Measurements from ENCODE around the gene FHL2.
A peak's percentile ranks its signal among the peaks of the same experiment; 100 is the strongest.

The FHL2 gene, protein sequence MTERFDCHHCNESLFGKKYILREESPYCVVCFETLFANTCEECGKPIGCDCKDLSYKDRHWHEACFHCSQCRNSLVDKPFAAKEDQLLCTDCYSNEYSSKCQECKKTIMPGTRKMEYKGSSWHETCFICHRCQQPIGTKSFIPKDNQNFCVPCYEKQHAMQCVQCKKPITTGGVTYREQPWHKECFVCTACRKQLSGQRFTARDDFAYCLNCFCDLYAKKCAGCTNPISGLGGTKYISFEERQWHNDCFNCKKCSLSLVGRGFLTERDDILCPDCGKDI

DNA sequence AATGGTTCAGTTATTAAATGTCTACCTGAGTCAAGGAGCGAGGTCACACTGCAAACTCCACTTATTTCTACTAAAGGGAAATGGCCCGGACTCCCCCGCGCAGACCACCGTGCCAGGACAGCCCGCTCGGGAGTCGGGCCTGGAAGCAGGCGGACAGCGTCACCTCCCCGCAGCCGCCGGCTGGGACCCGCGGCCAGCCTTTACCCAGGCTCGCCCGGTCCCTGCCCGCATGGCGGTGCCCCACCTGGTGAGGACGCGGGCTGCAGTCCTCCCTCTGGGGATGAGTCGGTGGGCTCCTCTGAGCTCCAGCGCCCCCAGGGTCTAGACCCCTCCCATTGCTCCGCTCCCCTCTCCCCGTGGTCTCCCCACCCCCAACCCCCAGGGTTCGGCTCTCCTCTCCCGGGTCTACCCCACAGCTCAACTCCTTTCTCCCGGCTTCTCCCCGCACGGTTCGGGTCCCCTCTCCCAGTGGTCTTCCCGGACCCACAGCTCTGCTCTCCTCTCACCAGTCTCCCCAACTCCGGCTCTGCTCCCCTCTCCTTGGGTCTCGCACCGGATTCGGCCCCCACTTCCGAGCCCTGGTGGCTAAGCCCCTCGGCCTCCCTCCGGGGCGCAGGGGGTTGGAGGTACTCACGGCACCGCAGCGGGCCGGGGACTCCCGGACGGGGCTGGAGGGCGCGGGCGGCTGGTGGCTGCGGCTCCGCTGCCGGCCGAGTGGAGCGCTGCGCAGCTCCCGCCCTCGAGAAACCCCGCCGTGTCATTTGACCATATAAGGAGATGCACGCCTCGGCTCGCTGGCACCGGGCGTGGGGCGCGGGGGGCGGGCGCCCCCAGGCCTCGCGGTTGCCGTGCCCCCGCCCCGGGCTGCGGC is at the start of gene FHL2:
FHL2 (minus strand) TSS at position 716 of the 871 bp plus-strand sequence. CDS start 12,535 bp downstream, outside the sequence.
- peak within 1 kb of the TSS; percentile 93 for H3K27ac ChIP-seq
- DNase-seq (ENCODE audit: low read depth, low spot score), result no peak

DNA sequence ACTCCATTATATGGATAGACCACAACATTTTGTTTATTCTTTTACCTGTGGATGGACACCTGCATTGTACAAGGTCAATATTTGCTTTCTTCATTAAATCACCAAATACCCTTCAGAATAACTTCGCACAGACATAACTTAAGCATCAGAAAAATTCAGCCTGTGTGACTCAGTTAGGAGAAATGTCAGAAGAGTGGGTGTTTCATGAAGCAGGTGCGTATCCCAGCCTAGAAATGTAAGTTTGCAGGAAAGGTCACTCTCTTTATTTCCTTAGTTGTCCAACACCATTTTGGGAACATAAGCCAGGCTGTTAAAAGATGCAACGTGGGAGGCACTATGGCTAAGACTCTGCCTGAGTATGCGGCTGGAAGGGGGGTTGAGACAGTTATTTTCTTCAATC is 48.6 kb upstream of the FHL2 start:
- H3K27ac ChIP-seq, result peak overlapping the region; percentile 46
- no peak for DNase-seq (ENCODE audit: low read depth, low spot score)

DNA sequence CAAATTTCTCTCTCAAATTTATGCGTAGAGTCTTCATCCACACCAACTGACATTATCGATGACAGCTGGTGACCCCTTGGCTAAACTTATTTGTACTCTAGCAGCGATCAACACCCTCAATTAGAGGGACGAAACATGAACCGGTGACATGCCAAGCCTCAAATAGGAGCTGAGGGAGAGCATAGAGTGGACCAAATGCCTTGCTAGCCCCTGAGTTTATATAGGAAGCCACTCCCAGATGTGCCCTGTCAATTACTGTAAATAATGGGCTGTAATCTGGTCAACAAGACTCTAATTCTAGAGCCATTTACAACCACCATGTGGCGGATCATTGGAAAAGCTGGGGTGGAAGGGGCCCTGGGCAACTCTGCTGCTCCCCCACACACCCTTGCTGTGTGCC is 47.6 kb upstream of the FHL2 start:
- DNase-seq (ENCODE audit: low read depth, low spot score), result no peak
- peak overlapping the region; percentile 46 for H3K27ac ChIP-seq

DNA sequence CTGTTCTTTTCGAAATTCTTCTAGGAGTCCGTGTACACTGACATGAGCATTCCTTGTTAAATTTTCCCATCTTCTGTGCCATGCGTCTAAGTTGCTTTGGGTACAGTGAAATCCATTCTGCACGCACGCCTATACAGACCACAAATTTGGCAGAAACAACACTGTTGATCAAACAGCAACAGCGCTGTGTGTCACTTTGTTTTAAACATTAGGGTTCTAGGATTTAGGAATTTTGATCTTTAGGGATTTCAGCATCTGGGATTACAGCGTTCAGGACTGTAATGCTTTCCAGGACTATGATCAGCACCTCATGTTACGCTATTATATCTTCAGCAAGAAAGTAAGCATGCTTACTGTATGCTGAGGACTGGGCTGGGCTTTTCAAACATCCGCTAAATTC is 47.1 kb upstream of the FHL2 start:
- no peak overlapping the region for H3K27ac ChIP-seq
- no peak for DNase-seq (ENCODE audit: low read depth, low spot score)

DNA sequence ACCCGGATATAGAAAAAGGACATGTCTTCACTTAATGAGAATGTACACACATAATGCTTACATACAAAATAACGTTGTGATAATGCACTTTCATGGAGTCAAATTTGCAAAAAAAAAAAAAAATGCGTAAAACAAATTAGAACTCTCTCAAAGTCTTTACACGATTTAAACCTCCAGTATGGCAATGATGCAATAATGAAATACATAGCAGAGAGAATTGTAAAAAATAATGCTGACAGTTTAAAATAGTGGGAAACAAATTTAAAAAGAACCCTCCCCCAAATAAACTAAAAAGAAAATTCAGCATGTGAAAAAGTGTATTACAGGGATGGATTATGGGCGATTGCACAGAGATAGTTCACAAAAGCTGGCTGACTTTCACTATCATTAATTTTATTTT is 46.6 kb upstream of the FHL2 start:
- no peak overlapping the region for H3K27ac ChIP-seq
- DNase-seq (ENCODE audit: low read depth, low spot score), result no peak

DNA sequence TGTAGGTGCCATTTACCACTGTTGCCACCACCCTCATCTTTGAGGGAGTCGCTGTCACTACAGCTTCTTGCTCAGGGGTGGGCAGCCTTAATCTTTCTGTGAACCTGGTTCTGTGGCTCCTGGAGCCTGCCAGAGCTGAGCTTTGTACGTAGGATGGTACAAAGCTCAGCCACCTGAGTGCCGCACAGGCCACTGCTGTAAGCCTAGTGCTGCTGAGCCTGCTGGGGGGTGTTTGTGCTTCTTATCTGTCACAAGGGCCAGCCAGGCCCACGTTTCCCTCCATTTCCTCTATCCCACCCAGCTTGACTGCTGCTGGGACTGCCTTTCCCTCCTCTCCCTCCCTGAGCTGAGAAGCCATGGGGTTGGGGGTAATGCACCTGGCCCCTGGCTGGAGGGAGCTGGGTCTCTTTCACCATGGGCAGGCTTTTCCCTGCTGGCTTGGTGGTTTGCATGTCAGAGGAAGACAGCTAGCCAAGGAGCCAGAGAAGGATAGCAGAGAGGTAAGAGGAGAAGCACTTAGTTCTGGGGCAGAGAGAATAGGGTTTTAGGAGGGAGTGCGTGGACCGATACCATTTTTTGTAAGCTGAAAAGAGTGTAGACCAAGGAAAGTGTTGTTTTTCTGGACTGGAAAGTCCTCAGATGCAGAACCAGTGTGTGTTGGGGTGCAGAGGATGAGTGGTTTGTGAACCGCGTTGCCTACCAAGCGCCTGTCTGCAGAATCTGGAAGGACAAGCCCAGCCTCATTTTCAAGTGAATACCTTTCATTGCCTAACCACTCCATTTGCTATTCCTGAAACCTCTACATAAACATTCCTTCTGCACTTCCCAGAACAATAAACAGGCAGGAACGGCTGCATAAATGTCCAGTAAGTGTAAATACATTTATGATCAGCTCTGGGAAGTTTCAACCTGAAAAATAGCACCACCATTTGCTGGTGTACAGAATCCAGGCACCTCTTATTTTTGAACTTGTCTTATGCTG is 45.1 kb upstream of the FHL2 start:
- DNase-seq (ENCODE audit: low read depth, low spot score), result no peak
- no peak overlapping the region for H3K27ac ChIP-seq

DNA sequence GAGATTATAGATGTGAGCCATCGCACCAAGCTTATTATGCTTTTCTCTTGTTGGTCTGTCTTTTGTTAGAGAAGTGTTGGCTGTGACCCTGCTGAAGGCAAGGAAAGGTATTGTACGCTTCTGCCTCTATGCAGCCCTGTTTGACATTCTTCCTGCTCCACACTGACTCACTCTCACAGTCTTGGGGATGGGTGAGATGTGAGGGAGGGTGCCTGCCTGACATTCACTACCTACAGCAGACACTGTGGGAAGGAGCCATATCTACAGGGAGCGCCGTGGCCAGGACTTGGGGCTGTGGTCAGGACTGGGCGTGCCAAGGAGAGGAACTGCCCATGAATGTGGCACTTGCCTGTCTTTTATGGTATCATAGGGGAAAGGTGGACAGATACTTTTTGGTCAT is 43.9 kb upstream of the FHL2 start:
- H3K27ac ChIP-seq, result no peak overlapping the region
- DNase-seq (ENCODE audit: low read depth, low spot score), result no peak

DNA sequence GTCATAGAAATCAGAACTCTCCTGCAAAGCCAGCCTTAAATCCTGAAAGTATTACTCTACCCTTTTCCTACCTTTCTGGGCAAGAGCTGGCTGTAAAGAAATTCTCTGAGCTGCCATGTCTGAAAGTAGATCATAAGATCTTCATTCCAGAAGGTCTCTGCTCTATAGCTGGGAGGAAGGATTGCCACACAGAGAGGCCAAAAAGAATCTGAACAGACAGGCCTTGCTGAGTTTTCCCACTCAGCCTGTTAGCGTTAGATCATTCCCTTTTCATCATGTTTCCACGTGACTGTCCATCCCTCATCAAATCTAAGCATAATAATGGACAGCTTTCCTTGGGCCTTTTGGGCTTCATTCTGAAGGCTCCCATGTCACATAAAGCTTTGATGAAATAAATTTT is 43.2 kb upstream of the FHL2 start:
- no peak for DNase-seq (ENCODE audit: low read depth, low spot score)
- no peak overlapping the region for H3K27ac ChIP-seq

DNA sequence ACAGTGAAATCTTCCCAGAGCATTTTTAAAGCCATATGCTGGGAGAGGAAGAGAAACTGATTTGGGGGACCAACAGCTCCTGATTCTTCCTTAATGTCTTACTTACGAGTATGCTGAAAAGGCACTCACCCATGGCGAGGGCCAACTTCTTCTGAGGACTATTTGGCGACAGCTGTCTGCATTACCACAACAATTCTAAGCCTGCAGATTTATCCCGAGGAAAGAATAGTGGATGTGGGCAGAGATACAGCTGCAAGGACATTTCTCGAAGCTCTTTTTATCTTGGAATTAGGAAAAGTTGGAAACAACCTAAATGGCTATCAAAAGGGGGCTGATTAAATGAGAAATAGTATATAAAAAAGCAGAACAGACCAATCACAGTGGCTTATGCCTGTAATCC is 40.3 kb upstream of the FHL2 start:
- DNase-seq (ENCODE audit: low read depth, low spot score), result no peak
- no peak overlapping the region for H3K27ac ChIP-seq

DNA sequence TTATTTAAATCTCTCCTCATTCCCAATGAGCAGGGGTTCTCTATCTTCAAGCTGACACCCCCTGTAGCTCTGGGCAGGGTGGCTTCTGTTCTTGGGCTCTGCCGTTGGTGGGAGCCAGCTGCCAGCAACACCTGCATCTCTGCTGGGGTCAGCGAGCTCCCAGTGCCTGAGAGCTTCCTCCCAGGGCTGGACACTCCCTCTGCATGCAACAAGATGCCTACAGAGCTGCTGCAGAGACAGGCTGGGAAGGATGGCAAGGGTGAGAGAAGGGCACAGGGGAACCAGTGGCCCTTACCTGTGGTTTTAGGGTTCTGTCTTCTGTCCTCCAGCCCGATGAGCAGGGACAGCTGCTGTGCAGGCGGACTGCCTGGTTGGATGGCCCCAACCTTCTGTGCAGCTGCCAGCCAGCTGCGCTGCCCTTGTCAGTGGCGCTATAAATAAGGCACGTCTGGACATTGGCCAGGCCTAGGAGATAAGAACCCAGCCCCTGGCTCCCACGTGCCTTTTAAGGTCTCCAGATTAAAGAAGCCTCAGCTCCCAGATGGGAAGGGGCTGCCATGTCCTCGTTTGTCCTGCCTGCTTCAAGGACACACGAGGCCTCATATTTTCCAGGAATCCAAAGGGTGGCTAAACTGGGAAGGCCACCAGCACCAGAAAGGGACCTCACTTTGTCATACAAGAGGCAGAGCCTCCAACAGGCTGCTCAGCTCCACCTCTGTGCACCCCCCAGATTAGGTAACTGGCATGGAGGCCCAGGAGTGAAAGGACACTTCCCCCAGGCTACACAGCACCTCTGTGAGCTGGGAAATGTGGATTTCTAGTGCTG is 39.5 kb upstream of the FHL2 start:
- no peak overlapping the region for H3K27ac ChIP-seq
- DNase-seq (ENCODE audit: low read depth, low spot score), result no peak

DNA sequence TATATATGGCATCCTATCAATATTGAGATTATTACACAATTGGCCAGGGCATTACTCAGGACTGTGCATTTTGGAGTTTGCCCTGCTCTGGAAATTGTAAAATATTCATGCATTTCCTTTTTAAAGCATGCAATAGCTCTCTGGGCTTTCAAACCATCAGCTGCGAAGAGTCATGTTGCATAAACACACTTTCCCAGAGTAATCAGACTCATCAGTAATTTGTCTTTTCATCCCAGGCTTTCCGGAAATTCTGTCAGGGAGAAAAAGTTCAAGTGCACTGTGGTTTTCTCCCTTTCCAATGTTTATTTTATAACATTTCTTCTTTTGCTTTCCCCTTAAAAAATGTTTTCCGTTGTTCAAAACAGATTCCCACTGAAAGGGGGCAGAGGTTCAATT is 38.9 kb upstream of the FHL2 start:
- no peak overlapping the region for H3K27ac ChIP-seq
- no peak for DNase-seq (ENCODE audit: low read depth, low spot score)

DNA sequence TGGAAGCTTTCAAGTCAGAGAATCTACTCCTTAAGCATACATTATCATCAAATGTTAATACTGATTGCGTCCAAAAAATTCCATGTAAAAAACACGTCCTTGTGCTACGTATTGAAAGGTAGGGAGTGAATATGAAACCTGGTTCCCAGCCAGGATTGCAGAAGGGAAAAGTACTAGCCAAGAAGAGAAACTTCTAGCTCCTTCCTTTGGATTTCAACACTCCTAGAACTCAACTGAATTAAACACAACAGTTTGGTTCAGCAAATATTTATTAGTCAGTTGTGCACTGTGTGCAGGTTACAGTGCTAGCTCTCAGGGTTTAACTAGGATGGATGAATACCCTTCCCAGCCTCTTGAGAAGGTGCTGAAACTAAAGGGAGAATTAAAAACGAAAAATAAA is 33.9 kb upstream of the FHL2 start:
- no peak for DNase-seq (ENCODE audit: low read depth, low spot score)
- H3K27ac ChIP-seq, result no peak overlapping the region

DNA sequence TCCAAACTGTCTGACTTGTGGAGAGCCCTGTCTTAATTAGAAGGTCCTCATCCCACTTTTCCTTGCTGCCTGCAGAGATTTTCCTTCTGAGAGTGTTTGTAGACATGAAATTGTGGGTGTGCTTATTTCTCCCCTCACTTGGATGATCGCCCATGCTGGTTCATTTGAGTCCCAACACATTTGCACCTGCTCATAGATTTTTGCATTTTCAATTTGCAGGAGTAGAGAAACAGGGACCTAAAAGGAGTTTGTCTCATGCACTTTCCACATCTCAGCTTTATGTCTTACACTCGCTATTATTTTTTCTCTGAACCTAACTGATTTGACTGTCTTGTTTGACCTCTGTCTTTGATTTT is 33.2 kb upstream of the FHL2 start:
- H3K27ac ChIP-seq, result no peak overlapping the region

DNA sequence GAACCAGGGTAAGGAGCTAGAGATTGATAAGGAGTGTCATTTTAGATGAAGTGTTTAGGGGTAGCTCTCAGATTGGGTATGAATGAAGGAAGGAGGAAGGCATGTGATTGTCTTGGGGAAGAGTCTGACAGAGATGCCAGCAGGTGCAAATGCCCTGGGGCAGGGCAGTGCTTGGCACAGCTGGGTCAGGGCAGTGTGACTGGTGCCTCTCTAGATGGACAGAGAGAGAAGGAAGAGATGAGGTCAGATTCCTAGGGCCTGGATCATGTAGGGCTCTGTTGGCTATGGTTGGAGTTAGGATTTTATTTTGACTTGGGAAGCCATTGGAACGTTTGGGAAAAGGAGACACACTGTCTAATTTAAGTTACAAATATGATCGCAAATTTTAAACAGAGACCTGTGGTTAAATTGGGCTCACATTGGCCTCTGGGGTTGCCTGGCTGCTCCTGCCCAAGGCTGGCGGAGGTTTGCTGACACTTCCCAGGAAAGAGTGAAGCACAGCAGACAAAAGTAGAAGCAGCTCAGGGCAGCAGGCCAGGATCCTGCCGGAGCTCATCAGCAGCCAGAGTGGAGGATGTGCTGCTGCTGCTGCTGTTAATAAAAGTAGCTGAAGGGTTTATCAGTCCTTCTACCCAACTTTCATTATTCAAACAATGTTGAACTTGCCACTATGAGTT is 32.7 kb upstream of the FHL2 start:
- no peak for DNase-seq (ENCODE audit: low read depth, low spot score)
- no peak overlapping the region for H3K27ac ChIP-seq

More for the DNA sequence above, 33.2 kb upstream of the FHL2 start:
- DNase-seq (ENCODE audit: low read depth, low spot score), result no peak

DNA sequence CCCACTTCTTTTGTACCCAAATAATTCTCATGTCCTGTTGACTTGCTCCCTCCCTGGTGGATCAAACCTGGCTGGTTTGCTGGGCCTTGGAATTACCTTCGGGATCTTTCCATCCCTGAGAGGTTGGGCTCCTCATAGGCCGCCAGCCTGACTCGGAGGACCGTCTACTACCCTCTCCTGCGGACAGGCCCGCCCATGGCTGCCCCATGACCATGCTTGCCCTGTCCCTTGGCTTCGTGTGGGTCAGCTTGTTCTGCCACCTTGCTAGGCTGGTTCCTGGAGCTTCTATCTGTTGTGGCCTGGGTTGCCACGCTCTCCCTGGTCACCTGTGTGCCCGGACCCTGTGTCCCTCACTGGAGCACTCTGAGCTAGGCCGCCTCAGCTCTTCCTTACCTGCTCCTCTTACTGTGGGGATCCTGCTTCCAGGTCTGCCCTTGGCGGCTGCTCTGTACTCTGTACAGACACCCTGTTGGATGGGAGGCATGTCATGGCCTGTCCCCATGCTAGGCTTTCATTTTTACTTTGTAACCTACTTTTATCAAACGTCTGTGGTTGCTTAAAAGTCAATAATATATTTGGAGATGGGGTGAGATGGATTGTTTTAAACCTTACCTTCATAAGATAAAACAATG is 29.7 kb upstream of the FHL2 start:
- no peak overlapping the region for H3K27ac ChIP-seq
- no peak for DNase-seq (ENCODE audit: low read depth, low spot score)

DNA sequence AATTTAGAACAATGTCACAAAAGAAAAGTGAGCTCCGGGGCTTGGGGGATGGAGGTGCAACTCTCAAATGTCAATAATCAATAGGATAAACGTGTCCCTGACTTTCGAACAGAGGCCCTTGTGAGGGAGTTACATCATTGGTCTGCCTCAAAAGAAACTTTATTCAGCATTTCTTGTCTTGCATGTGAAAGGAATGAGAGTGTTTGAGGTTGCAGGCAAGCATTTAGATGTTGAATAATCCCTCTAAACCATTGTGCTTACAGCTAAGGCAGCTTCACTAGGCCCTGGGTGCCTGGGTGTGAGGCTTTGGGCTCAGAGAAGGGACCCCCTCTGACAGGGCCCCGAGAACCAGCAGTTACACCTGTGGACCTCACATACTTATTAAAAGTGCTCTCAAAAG is 28.6 kb upstream of the FHL2 start:
- no peak for DNase-seq (ENCODE audit: low read depth, low spot score)
- no peak overlapping the region for H3K27ac ChIP-seq

DNA sequence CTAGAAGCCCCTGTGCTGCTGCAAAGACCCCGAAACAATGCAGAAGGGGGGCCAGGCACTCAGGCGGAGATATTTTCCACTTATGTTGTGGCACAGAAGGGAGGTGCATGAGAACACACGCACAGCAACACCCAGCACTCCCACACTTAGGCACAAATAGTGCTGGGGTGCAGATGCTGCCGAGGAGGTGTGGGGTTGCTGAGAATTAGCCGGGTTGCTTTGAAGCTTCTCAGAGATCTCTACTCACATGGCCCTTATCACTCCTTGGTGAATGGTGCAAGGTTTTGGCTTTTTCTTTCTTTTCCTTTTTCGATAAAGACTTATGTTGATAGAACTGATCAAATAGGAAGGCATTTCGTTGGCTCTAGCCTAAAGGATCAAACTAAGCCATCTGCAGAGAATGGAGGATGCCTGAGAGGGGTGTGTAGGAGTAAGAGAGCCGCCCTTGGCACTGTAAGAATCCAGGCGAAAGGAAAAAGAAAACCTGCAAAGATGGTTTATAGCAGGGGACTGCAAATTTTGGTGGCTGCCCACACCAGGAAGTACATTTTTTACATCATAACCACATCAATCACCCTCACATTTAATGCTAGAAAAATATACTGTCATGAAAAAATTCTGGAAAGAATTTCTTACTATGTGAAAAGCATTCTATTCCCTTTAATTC is 27.9 kb upstream of the FHL2 start:
- DNase-seq (ENCODE audit: low read depth, low spot score), result no peak
- no peak overlapping the region for H3K27ac ChIP-seq

DNA sequence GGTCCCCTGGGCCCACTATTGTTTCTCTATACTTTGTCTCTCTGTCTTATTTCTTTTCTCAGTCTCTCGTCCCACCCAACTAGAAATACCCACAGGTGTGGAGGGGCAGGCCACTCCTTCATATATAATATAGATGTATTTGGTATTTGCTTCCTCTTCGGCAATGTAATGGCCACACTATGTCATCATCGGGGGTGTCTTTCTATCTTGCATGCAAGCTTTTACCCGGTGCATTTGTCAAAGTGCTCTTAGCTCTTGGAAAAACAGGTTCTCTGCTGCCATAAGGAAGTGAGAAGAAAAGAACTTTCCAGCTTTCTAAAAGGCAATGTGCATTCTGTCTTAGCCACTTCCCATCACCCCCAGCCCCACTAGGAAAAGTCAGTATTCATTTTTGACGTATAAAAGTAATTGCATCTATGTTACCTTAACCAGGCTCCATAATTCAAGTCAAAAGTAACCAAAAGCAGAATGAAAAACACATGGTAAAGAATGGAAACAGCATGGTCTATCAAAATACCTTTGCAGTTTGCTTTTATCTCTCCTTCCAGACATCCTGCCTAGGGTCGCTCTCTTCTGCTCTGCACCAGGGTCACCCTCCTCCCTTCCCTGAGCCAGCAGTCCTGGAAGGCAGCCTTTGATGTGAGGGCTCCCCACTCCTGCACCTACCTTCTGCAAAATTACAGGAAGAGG is 27.2 kb upstream of the FHL2 start:
- H3K27ac ChIP-seq, result no peak overlapping the region
- DNase-seq (ENCODE audit: low read depth, low spot score), result no peak

All from epithelial cell of prostate (primary cell).